Left lobe of liver (tissue), 2 donors: ENCODE data around the gene ARID5B. TPM values are rescaled to one million over a fixed set of nuclear protein-coding genes. Genes with fewer than 3 reads are reported as not detected.

Source experiments
- ATAC-seq: fragments of 200-7000 bp; cut with Tn5 transposase; one replicate; pipeline ENCODE4 v1.9.1; 2020; ENCODE audit warnings: mild to moderate bottlenecking, moderate library complexity
- DNase-seq: peaks from one replicate; pipeline ENCODE4 v3.0.0-alpha.2; 2020; ENCODE audit warnings: low spot score
- total RNA-seq: library from RNA; stranded (reverse); gene quantifications from one replicate; pipeline ENCODE4 v1.2.1, GENCODE V29; 2021
- donor health status: DM: no; HTN: no; CAD: no; lungs with moderate emphysema.
- donor health status: DM: no; HTN: yes; CAD: no.

Gene ARID5B
- total RNA-seq, 1 donor from 2014 or later: 3.8 TPM

GRCh38 chr10:62062028-62062427, 160.5 kb downstream of the ARID5B start:
- no peak for ATAC-seq
- no peak for DNase-seq

DNA sequence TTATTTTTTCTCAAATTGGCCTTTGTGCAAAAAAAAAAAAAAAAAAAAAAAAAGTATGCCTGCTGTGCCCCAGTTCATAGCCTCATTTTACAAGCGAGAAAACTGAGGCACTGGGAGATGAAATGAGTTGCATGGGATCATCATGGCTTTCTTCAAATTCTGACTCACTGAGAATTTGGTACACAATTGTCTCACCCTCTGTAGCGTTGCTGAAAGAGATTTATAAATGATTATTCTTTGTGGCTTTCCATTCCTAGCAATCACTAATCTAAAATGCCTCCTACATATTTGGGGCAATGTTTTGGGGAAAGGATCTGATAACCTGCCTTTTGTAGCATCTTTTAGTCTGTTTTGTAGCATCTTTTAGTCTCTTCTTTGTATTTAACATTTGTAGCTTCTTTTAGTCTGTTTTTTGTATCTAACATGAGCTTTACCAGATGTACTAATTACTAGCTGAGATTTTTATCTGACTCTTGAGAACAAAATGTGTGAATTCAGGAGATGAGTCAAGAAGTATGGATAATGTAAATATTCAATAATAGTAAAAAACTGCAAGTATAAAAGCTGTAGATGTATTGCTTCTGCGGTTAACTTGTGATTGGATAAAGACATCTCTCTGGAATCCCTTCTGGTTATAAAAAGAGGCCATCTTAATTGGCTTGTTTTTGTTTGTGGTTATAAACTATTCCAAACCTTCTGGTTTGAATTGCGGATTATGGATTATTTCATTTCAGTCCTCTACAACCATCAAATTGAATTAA, 161.4 kb downstream of the ARID5B start:
- ATAC-seq: no peak
- no peak for DNase-seq

GRCh38 chr10:62063795-62064472, 162.4 kb downstream of the ARID5B start:
- ATAC-seq: no peak

DNA sequence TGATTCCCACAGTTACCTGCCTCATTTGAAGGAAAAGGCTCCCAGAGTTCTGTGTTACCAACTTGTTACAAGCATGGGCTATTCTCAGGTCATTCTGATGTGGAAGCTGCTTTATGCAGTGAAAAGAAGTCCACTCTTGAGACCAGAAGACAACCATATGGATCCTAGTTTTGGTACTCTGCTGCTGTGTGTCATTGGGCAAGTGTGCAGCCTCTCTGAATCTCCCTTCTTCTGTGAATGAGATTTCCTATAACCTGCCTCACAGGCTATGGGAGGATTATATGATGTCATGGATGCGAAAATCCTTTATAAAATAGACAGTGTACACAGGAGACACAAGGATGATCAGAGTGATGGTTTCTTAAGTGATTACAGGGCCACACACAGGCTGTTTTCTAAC, 166.1 kb downstream of the ARID5B start:
- ATAC-seq (no peak), DNase-seq (no peak)

More at GRCh38 chr10:62063795-62064472, 162.4 kb downstream of the ARID5B start:
- no peak for DNase-seq

DNA sequence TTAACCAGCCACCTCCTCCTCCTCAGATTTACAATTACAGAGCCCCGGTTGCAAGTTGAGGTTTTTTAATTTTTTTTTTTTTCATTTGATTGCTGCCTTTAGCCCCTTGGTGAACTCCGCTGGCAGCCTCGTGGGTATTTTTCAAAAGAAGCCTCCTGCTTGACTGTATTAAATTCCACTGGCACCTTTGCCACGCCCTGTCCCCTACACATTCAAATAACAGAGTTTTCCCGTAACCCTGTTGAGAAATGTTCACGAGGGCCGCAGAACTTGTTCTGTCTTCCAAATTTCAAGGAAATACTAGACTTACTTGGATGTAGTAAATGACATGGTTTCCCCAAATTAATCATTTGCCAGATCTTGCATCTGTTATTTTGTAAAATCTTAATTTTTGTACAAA, 167.0 kb downstream of the ARID5B start:
- no peak for ATAC-seq
- no peak for DNase-seq

GRCh38 chr10:62069452-62070178, 168.1 kb downstream of the ARID5B start:
- no peak for ATAC-seq
- no peak for DNase-seq

- no peak for ATAC-seq
- DNase-seq: no peak
Measured at GRCh38 chr10:62071846-62072281, 170.4 kb downstream of the ARID5B start.

- ATAC-seq (no peak), DNase-seq (no peak)
Measured at GRCh38 chr10:62072901-62073300, 171.4 kb downstream of the ARID5B start.

DNA sequence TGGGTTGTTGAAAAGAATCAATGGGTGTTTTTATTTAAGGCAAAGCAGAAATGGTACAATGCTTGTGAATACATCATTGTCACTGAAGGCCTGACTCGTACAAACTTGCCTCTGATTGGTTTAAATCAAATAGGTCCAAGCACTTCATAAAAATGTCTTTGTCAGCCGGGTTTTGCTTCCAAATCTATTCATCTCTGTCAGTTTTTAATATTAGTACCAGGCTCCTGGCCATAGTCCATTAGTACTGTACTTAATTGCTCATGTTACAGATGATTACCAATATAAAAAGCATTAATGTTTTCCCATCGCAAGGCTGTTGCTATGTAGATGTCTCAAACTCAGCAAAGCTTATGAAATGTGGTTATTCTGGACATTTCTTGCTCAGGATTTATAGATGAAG, 171.9 kb downstream of the ARID5B start:
- no peak for DNase-seq
- ATAC-seq: no peak

DNA sequence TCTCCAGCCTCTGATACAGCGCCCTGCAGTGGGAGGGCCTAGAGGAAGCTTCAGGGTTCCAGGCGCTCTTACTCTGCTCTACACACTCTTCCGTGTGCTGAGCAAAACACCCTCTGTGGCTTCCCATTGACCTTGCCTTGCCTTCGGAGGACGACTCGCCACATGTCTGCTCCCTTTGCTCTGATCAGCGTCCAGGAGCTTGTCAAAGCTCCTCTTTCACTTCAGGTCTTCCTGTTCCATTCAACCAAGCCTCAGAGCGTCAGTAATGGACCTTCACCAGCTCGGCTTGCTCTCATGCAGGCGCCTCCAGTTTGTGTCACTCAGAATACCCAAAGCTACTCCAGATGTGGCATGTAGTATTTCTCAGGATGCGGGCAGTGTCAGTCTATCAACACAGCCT, 173.9 kb downstream of the ARID5B start:
- ATAC-seq (no peak), DNase-seq (no peak)

- DNase-seq (no peak), ATAC-seq (no peak)
Measured at GRCh38 chr10:62075912-62076311, 174.4 kb downstream of the ARID5B start.

GRCh38 chr10:62076891-62077290, 175.4 kb downstream of the ARID5B start:
- no peak for DNase-seq
- ATAC-seq: no peak

- DNase-seq (no peak), ATAC-seq (no peak)
Measured at GRCh38 chr10:62077330-62078015, 176.0 kb downstream of the ARID5B start.

DNA sequence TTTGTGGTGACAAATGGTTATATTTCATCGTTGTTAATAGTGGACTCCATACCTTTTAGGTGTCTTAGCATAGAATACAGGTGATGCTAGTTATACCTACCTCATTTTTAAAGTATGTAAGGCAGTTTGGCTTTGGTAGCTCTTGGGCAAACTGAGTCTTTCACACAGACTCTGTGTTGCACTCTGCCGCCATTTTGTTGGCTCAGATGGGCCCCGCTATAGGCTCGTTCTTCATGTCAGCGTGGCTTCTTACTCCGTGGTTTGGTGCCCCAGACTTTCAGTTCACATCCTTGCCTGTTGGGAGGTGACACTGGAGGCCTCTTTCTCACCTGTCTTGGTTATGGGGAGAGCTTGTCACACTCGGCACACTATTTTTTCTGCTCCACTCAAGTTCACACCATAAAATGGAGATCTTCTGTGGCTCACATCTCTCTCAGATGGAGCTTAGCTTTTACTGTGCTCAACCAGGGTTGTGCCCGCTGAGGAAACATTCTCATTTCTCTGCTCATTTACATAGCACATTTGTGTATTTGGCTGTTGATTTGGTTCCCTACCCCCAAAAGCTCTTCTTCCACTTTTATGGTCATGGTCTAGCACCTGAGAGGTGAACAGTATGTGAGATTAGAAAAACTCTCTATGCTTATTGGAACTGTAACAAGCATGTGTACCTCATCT, 178.5 kb downstream of the ARID5B start:
- no peak for DNase-seq
- no peak for ATAC-seq

DNA sequence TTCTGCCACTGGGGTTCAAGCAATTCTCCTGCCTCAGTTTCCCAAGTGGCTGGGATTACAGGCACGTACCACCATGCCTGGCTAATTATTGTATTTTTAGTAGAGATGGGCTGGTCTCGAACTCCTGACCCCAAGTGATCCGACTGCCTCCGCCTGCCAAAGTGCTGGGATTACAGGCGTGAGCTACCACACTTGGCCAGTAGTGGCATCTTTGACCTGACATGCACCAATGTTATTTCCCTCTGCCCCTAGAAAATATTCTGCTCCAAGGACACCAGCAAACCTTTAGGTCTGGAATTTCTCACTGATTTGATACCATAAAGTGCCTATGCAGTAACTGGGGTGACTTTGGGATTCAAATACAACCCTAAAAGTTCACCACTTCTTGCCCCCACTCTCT, 179.4 kb downstream of the ARID5B start:
- ATAC-seq (no peak), DNase-seq (no peak)

GRCh38 chr10:62081341-62082270, 180.1 kb downstream of the ARID5B start:
- ATAC-seq (no peak), DNase-seq (no peak)

DNA sequence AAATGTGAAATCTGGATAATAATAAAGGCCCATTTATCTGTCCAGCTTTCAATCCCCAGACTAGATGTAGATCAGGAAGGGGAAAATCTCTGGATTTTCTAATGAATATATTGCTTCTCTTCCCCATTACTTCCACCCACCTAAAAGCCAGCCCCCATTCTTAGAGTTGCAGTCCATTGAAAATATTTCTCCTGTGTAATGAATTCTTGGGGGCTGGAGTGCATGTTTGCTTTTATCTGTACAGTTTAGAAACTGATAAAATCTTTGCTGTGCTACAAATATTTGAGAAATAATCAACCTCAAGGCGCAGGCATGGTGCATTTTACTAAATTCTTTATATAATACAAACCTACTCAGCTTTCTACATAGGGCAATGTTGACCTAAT, 180.8 kb downstream of the ARID5B start:
- no peak for DNase-seq
- ATAC-seq: no peak

DNA sequence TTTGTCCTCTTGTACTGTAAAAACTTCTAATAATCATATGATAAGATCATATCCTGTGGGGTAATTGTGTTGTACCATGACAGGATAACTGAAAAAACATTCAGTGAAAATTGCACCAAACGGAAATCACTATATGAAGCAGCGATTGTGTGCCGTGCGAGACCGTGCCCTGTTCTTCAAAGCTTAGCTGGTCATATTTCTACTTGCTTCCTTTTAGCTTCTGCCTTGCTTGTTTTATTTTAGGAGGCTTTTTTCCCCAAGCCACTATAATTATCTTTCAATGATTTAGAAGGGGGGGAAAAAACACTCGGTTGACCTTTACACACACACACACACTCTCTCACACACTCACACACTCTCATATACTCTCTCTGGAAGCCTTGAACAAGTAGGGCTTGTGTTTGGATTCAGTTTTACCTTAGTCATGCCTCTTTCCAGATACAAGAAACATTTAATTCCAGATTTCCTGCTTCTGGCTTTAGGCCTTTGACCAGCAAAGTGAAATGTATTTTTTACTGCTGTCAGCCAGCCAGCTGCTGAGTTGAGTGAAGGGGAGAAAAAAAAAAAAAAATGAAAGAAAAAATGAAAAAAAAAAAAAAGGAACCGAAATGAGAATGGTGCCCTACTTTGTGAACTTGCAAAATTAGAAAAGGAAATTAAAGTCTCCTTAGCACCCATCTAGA, 181.4 kb downstream of the ARID5B start:
- DNase-seq (no peak), ATAC-seq (peak; percentile 36)
